ENCODE results near the gene CERS1. TPM values are rescaled to one million over a fixed set of nuclear protein-coding genes. Genes with fewer than 3 reads are reported as not detected.

The CERS1 gene
- total RNA-seq, 1 experiment from 2014 or later: 0.96 TPM

GRCh38 chr19:18851673-18852325 is 44.2 kb downstream of the CERS1 start:
- Histone ChIP-seq H3K27ac (ENCODE audit: low read depth, low read length) (no peak overlapping the region), H2AFZ (ENCODE audit: low read depth, low read length, poor library complexity, severe bottlenecking) (no peak overlapping the region), H3K4me2 (ENCODE audit: low read length) (no peak overlapping the region), H3K9me3 (ENCODE audit: control insufficient read depth in 1 of 2, insufficient read depth in 1 of 2, low read depth in 1 of 2, low read length in 2 of 2) (no peaks in the 10 kb centered on the region), H3K9me2 (ENCODE audit: insufficient read depth) (no peaks in the 10 kb centered on the region), H4K20me1 (ENCODE audit: insufficient read depth) (peaks cover 17% of the 10 kb centered on the region; the same call in 1 of the 2 replicates), H3K4me3 (replicated peaks in 1 of 2; ENCODE audit: low read depth in 1 of 2, low read length in 2 of 2) (no peak overlapping the region), H3K79me2 (ENCODE audit: insufficient read depth, low read length) (peaks cover 76% of the 10 kb centered on the region), H3K4me1 (ENCODE audit: control insufficient read depth in 1 of 2, insufficient read depth in 2 of 2, low read length in 2 of 2) (no peaks in the 10 kb centered on the region), H3K9ac (ENCODE audit: low read length) (no peak overlapping the region), H3K27me3 (ENCODE audit: insufficient read depth, low read length) (no peaks in the 10 kb centered on the region), H3K36me3 (ENCODE audit: control insufficient read depth in 1 of 2, insufficient read depth in 2 of 2, low read length in 2 of 2) (peaks cover 52 to 81% of the 10 kb centered on the region in 2 experiments)
- ChIA-PET POLR2A (no interaction called here), CTCF (no interaction called here), RAD21 (ENCODE audit: low non-redundant PET in 1 of 2, low total read pairs in 2 of 2, uncharacterized antibody in 2 of 2, unreplicated experiment in 2 of 2) (interaction anchor here in 1 of 2 experiments (0.5 kb wide), 1 partner anchor 57 kb away, joined by 3 read pairs; no protein-coding TSS in a partner anchor)
- no peak for DNase-seq (ENCODE audit: low read depth, low spot score)
- intact Hi-C loops (cut with micrococcal nuclease): no loop called here
- BruUV-seq (replicated peaks): no TSS peak
- TF ChIP-seq POLR2AphosphoS5 (IDR thresholded peaks at IDR 0.05; ENCODE audit: low read depth, low read length) (no peak), ZFX (IDR thresholded peaks at IDR 0.05) (no peak), POLR2A (IDR thresholded peaks at IDR 0.05; ENCODE audit: borderline replicate concordance, extremely low read depth, insufficient read depth, insufficient read length) (no peak), CBX3 (IDR thresholded peaks at IDR 0.05; ENCODE audit: low read depth) (no peak), ELF1 (IDR thresholded peaks at IDR 0.05; ENCODE audit: borderline replicate concordance, low read depth) (no peak), SIN3A (IDR thresholded peaks at IDR 0.05; ENCODE audit: low read depth) (no peak), EGR1 (IDR thresholded peaks at IDR 0.05; ENCODE audit: low read depth) (no peak), SRF (IDR thresholded peaks at IDR 0.05; ENCODE audit: low read depth) (no peak), EZH2 (IDR thresholded peaks at IDR 0.05) (no peak)
- TF ChIP-seq, protein P1, sequence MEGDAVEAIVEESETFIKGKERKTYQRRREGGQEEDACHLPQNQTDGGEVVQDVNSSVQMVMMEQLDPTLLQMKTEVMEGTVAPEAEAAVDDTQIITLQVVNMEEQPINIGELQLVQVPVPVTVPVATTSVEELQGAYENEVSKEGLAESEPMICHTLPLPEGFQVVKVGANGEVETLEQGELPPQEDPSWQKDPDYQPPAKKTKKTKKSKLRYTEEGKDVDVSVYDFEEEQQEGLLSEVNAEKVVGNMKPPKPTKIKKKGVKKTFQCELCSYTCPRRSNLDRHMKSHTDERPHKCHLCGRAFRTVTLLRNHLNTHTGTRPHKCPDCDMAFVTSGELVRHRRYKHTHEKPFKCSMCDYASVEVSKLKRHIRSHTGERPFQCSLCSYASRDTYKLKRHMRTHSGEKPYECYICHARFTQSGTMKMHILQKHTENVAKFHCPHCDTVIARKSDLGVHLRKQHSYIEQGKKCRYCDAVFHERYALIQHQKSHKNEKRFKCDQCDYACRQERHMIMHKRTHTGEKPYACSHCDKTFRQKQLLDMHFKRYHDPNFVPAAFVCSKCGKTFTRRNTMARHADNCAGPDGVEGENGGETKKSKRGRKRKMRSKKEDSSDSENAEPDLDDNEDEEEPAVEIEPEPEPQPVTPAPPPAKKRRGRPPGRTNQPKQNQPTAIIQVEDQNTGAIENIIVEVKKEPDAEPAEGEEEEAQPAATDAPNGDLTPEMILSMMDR (IDR thresholded peaks at IDR 0.05 in 2 of 3, conservative IDR thresholded peaks at IDR 0.05 in 1 of 3; ENCODE audit: borderline replicate concordance in 1 of 3, insufficient read depth in 1 of 3, low read depth in 2 of 3, low read length in 2 of 3): no peak
- TF ChIP-seq, protein P2, sequence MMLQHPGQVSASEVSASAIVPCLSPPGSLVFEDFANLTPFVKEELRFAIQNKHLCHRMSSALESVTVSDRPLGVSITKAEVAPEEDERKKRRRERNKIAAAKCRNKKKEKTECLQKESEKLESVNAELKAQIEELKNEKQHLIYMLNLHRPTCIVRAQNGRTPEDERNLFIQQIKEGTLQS (IDR thresholded peaks at IDR 0.05): no peak
- ATAC-seq: no peak

Data from HCT116 (cell line).